IMR-90 (cell line): ENCODE measurements around the gene SIPA1L3. TPM values are rescaled to one million over a fixed set of nuclear protein-coding genes. Genes with fewer than 3 reads are reported as not detected.

Experiments
- ATAC-seq: fragments of 200-7000 bp; cut with Tn5 transposase; 2 replicates; pipeline ENCODE4 v1.9.1; 2020; ENCODE audit warnings: low read depth, mild to moderate bottlenecking, moderate library complexity
- BruUV-seq: library from RNA; stranded (reverse); fragments of 400-500 nt; replicated peaks from 2 replicates; lab custom pipeline; 2021; lab: Mats Ljungman, UMichigan
- CTCF ChIA-PET: fragments of 300-600 bp; formaldehyde crosslinking; extraction: SDS; loops from one replicate; lab custom pipeline; 2021; ENCODE audit warnings: antibody characterized with exemption; lab: Yijun Ruan, JAX
- POLR2A ChIA-PET: fragments of 300-600 bp; sonication (Branson Sonifier 250); formaldehyde crosslinking; loops from one replicate; lab custom pipeline; 2022; ENCODE audit warnings: antibody characterized with exemption; ENCODE audit not compliant: unreplicated experiment; lab: Charles Lee
- DNase-seq: peaks from one replicate; pipeline ENCODE4 v3.0.0; 2013
- H2AFZ ChIP-seq: replicated peaks from 2 replicates; pipeline ENCODE3; 2013; ENCODE audit warnings: low read length, mild to moderate bottlenecking; ENCODE audit not compliant: poor library complexity
- H2AK5ac ChIP-seq: 2 replicates; pipeline ENCODE4 v1.6.1; 2013; ENCODE audit warnings: low read depth, low read length, inconsistent platforms
- H2AK9ac ChIP-seq: replicated peaks from 2 replicates; pipeline ENCODE3; 2013; ENCODE audit warnings: mild to moderate bottlenecking, low read depth, low read length, moderate library complexity; ENCODE audit not compliant: poor library complexity
- H2BK120ac ChIP-seq: 2 replicates; pipeline ENCODE4 v1.6.1; 2013; ENCODE audit warnings: low read depth, low read length, inconsistent platforms
- H2BK15ac ChIP-seq: 3 replicates; pipeline ENCODE4 v1.6.1; 2013; ENCODE audit warnings: low read depth, low read length, inconsistent platforms
- H2BK20ac ChIP-seq: 2 replicates; pipeline ENCODE4 v1.6.1; 2013; ENCODE audit warnings: low read depth, mild to moderate bottlenecking, inconsistent platforms, low read length, moderate library complexity
- H2BK5ac ChIP-seq: 2 replicates; pipeline ENCODE4 v1.6.1; 2013; ENCODE audit warnings: mild to moderate bottlenecking, low read depth, low read length, inconsistent platforms; ENCODE audit not compliant: poor library complexity, severe bottlenecking
- H3K14ac ChIP-seq: replicated peaks from 2 replicates; pipeline ENCODE4 v1.6.1; 2013; ENCODE audit warnings: low read depth, low read length, inconsistent platforms
- H3K18ac ChIP-seq: 2 replicates; pipeline ENCODE4 v1.6.1; 2013; ENCODE audit warnings: low read depth, low read length, control low read depth
- H3K23ac ChIP-seq: 2 replicates; pipeline ENCODE4 v1.6.1; 2013; ENCODE audit warnings: low read depth, low read length, inconsistent platforms
- H3K27ac ChIP-seq: 2 replicates; pipeline ENCODE4 v1.5.1; 2013; ENCODE audit warnings: mild to moderate bottlenecking, control low read depth, low read length; ENCODE audit not compliant: insufficient read depth
- H3K27me3 ChIP-seq: 2 replicates; pipeline ENCODE4 v1.6.1; 2013; ENCODE audit warnings: low read length; ENCODE audit not compliant: control insufficient read depth, insufficient read depth
- H3K36me3 ChIP-seq: 2 replicates; pipeline ENCODE4 v1.6.1; 2013; ENCODE audit warnings: low read length, mixed read lengths; ENCODE audit not compliant: control insufficient read depth, insufficient read depth
- H3K4ac ChIP-seq: 2 replicates; pipeline ENCODE4 v1.6.1; 2013; ENCODE audit warnings: low read depth, low read length, inconsistent platforms
- H3K4me1 ChIP-seq: 2 replicates; pipeline ENCODE4 v1.6.1; 2013; ENCODE audit warnings: low read length, mixed read lengths; ENCODE audit not compliant: control insufficient read depth, insufficient read depth
- H3K4me2 ChIP-seq: 2 replicates; pipeline ENCODE4 v1.6.1; 2013; ENCODE audit warnings: low read depth, mild to moderate bottlenecking, control low read depth, low read length, moderate library complexity
- H3K4me3 ChIP-seq: 2 replicates; pipeline ENCODE4 v1.5.1; 2013; ENCODE audit warnings: low read depth, mild to moderate bottlenecking, control low read depth, low read length, moderate library complexity; ENCODE audit not compliant: insufficient read depth
- H3K56ac ChIP-seq: 2 replicates; pipeline ENCODE4 v1.6.1; 2013; ENCODE audit warnings: low read length, inconsistent platforms; ENCODE audit not compliant: insufficient read depth; ENCODE audit errors: extremely low read depth
- H3K79me1 ChIP-seq, 2 experiments: 2 replicates each; pipeline ENCODE4 v1.6.1; 2013; ENCODE audit warnings: low read length in 2 of 2, inconsistent platforms in 1 of 2, low read depth in 1 of 2
- H3K9ac ChIP-seq: 2 replicates; pipeline ENCODE4 v1.6.1; 2013; ENCODE audit warnings: low read depth, low read length, control low read depth
- H3K9me1 ChIP-seq: 2 replicates; pipeline ENCODE4 v1.6.1; 2013; ENCODE audit warnings: low read length, inconsistent platforms; ENCODE audit not compliant: insufficient read depth
- H3K9me3 ChIP-seq: 2 replicates; pipeline ENCODE4 v1.6.1; 2013; ENCODE audit warnings: low read length; ENCODE audit not compliant: control insufficient read depth, insufficient read depth
- H4K20me1 ChIP-seq: 2 replicates; pipeline ENCODE4 v1.6.1; 2013; ENCODE audit warnings: low read length, inconsistent platforms; ENCODE audit not compliant: insufficient read depth
- H4K5ac ChIP-seq: 2 replicates; pipeline ENCODE4 v1.6.1; 2013; ENCODE audit warnings: mild to moderate bottlenecking, low read depth, low read length, control low read depth
- H4K8ac ChIP-seq, 2 experiments: 2 replicates each; pipeline ENCODE4 v1.6.1; 2013; ENCODE audit warnings: low read depth in 2 of 2, low read length in 2 of 2, control low read depth in 1 of 2, inconsistent platforms in 1 of 2
- H4K91ac ChIP-seq: 2 replicates; pipeline ENCODE4 v1.6.1; 2013; ENCODE audit warnings: low read depth, low read length, inconsistent platforms; ENCODE audit not compliant: insufficient read depth
- CEBPB ChIP-seq: IDR thresholded peaks from 2 replicates; pipeline ENCODE4 v1.6.1; 2012; ENCODE audit warnings: low read depth, low read length, improper control_type of control experiment
- CHD1 ChIP-seq: IDR thresholded peaks from 2 replicates; pipeline ENCODE4 v1.6.1; 2012; ENCODE audit warnings: low read depth, low read length, improper control_type of control experiment
- CTCF ChIP-seq: conservative IDR thresholded peaks from 2 replicates; pipeline ENCODE4 v1.5.1; 2012; ENCODE audit warnings: mild to moderate bottlenecking, low read depth, low read length, improper control_type of control experiment
- ELK1 ChIP-seq: fragments of 150-350 bp; IDR thresholded peaks from 2 replicates; pipeline ENCODE4 v1.6.1; 2016; ENCODE audit warnings: low read depth, mild to moderate bottlenecking, low read length, moderate library complexity, borderline replicate concordance
- FOS ChIP-seq: fragments of 150-350 bp; IDR thresholded peaks from 2 replicates; pipeline ENCODE4 v1.6.1; 2016; ENCODE audit warnings: low read depth, low read length
- MAFK ChIP-seq: IDR thresholded peaks from 2 replicates; pipeline ENCODE4 v1.6.1; 2012; ENCODE audit warnings: low read depth, low read length, improper control_type of control experiment
- MAZ ChIP-seq: IDR thresholded peaks from 2 replicates; pipeline ENCODE4 v1.6.1; 2012; ENCODE audit warnings: low read depth, mild to moderate bottlenecking, low read length, improper control_type of control experiment, moderate library complexity, borderline replicate concordance
- MXI1 ChIP-seq: IDR thresholded peaks from 2 replicates; pipeline ENCODE4 v1.6.1; 2012; ENCODE audit warnings: low read depth, mild to moderate bottlenecking, low read length, moderate library complexity, borderline replicate concordance
- NFE2L2 ChIP-seq: fragments of 150-350 bp; IDR thresholded peaks from 2 replicates; pipeline ENCODE4 v1.6.1; 2016; ENCODE audit warnings: low read depth, mild to moderate bottlenecking, low read length
- POLR2A ChIP-seq: IDR thresholded peaks from 2 replicates; pipeline ENCODE4 v1.6.1; 2012; ENCODE audit warnings: mild to moderate bottlenecking, low read depth, low read length
- RAD21 ChIP-seq: IDR thresholded peaks from 2 replicates; pipeline ENCODE4 v1.6.1; 2012; ENCODE audit warnings: low read length, improper control_type of control experiment
- RCOR1 ChIP-seq: IDR thresholded peaks from 2 replicates; pipeline ENCODE4 v1.6.1; 2012; ENCODE audit warnings: mild to moderate bottlenecking, low read length, improper control_type of control experiment; ENCODE audit not compliant: insufficient replicate concordance
- SMC3 ChIP-seq: fragments of 150-350 bp; IDR thresholded peaks from 2 replicates; pipeline ENCODE4 v1.6.1; 2016; ENCODE audit warnings: low read depth, mild to moderate bottlenecking, antibody characterized with exemption, low read length, moderate library complexity
- USF2 ChIP-seq: fragments of 150-350 bp; IDR thresholded peaks from 2 replicates; pipeline ENCODE4 v1.6.1; 2017; ENCODE audit warnings: mild to moderate bottlenecking, antibody characterized with exemption, low read length, low read depth
- WGBS, 2 experiments: methylation state at CpG; one replicate each; pipeline versions ENCODE4 v1.1.5 to v1.1.7; 2013; ENCODE audit warnings: missing lambda C conversion rate in 2 of 2; ENCODE audit not compliant: insufficient read length in 1 of 2; ENCODE audit errors: extremely low coverage in 2 of 2; 5-methylcytosine and 5-hydroxymethylcytosine counted together
- dilution Hi-C: fragments of 300-500 bp; cut with HindIII; formaldehyde crosslinking; loops from one replicate; pipeline ENCODE4 v1.14.3; 2018; ENCODE audit warnings: low sequenced_read_pairs; ENCODE audit not compliant: unreplicated experiment
- in situ Hi-C: fragments of 300-500 bp; cut with MboI; formaldehyde crosslinking; loops from 3 replicates; pipeline ENCODE4 v1.14.3; 2019; ENCODE audit warnings: low sequenced_read_pairs, inconsistent platforms, mixed read lengths
- intact Hi-C: fragments of 100-400 bp; cut with micrococcal nuclease; formaldehyde crosslinking; loops from 2 replicates; pipeline ENCODE4 v1.10.0; 2022
- polyA plus RNA-seq, 3 experiments: library from polyadenylated mRNA; depleted of rRNA; stranded (reverse); fragments of >200 nt; gene quantifications; 2 replicates each; pipeline ENCODE4 v1.2.3, GENCODE V29; 2012; ENCODE audit warnings: low replicate concordance in 1 of 3
- total RNA-seq: library from RNA; depleted of rRNA; stranded (reverse); fragments of >200 nt; gene quantifications from 2 replicates; pipeline ENCODE4 v1.2.3, GENCODE V29; 2012

Gene SIPA1L3
- total and polyA plus RNA-seq, 2 of the 4 experiments (the other 2 are of a cell fraction): 4.1 to 9.4 TPM

- peak overlapping the region; percentile 50 for H2AFZ ChIP-seq
- H3K4me2 ChIP-seq: no peak overlapping the region
- H4K8ac ChIP-seq: peak overlapping the region in 1 of 2 experiments; percentile 58; a peak in 1 of 4 replicates
- peak overlapping the region; percentile 82 for H3K14ac ChIP-seq
- no peaks in the 10 kb centered on the region for H3K9me3 ChIP-seq
- H3K27ac ChIP-seq: no peak overlapping the region; the same call in 1 of the 2 replicates
- 0 out of 2 replicates have a peak overlapping the region, but pooled peaks have one; percentile 27 for H2BK20ac ChIP-seq
- peaks cover 12% of the 10 kb centered on the region for H3K36me3 ChIP-seq
- H3K56ac ChIP-seq: no peak overlapping the region
- H4K20me1 ChIP-seq: peaks cover 8% of the 10 kb centered on the region; the same call in 1 of the 2 replicates
- H4K91ac ChIP-seq: 0 out of 2 replicates have a peak overlapping the region, but pooled peaks have one; percentile 43
- 0 out of 2 replicates have a peak overlapping the region, but pooled peaks have one; percentile 26 for H3K23ac ChIP-seq
- peaks cover 14% of the 10 kb centered on the region; the same call in 1 of the 2 replicates for H3K9me1 ChIP-seq
- DNase-seq (peak; percentile 95), ATAC-seq (peak; percentile 97)
- H3K4ac ChIP-seq: peak overlapping the region; percentile 81
- intact Hi-C loops: no loop called here
- H4K5ac ChIP-seq: no peak overlapping the region
- H3K9ac ChIP-seq: no peak overlapping the region
- peak overlapping the region; percentile 55 for H2BK5ac ChIP-seq
- H2AK9ac ChIP-seq: peak overlapping the region; percentile 10
- ChIA-PET CTCF (interaction anchor here (0.8 kb wide), 1 partner anchor 178 kb away, joined by 3 read pairs; no protein-coding TSS in a partner anchor), POLR2A (no interaction called here)
- in situ Hi-C loops: no loop called here
- no peak overlapping the region for H3K18ac ChIP-seq
- peak overlapping the region; percentile 55; the same call in 1 of the 3 replicates for H2BK15ac ChIP-seq
- BruUV-seq: no TSS peak
- H3K27me3 ChIP-seq: no peaks in the 10 kb centered on the region
- no peak overlapping the region for H3K4me3 ChIP-seq
- dilution Hi-C loops: no loop called here
- peak overlapping the region; percentile 61; the same call in 1 of the 2 replicates for H2AK5ac ChIP-seq
- no CpG with 5 or more reads among the region's 1 CpG for WGBS, 2 experiments
- H3K4me1 ChIP-seq: peaks cover 7% of the 10 kb centered on the region
- peaks cover 25 to 56% of the 10 kb centered on the region in 2 experiments; a peak in 3 of 4 replicates for H3K79me1 ChIP-seq
- H2BK120ac ChIP-seq: peak overlapping the region; percentile 21; the same call in 1 of the 2 replicates
- TF ChIP-seq MXI1 (peak; percentile 88; the same call in 1 of the 2 replicates), RAD21 (0 out of 2 replicates have a peak, but pooled peaks have one; percentile 6), RCOR1 (peak; percentile 82), CTCF (no peak), MAZ (0 out of 2 replicates have a peak, but pooled peaks have one; percentile 31), POLR2A (no peak), ELK1 (no peak), CEBPB (no peak), NFE2L2 (peak; percentile 25; the same call in 1 of the 2 replicates), FOS (peak; percentile 56), USF2 (no peak), MAFK (peak; percentile 32; the same call in 1 of the 2 replicates), SMC3 (0 out of 2 replicates have a peak, but pooled peaks have one; percentile 3), CHD1 (no peak)
Measured at GRCh38 chr19:38079926-38080380, 172.9 kb downstream of the SIPA1L3 start.
